Inflammatory macrophage (primary cell): ENCODE results near the gene NTRK2.

ENCODE experiments used
- DNase-seq, 2 donors: peaks; one replicate each; pipeline ENCODE4 v3.0.0-alpha.2; 2020 to 2022
- total RNA-seq, 18 experiments: gene quantifications; one replicate each; lab custom pipeline; 2026; ENCODE audit warnings: mixed read lengths in 6 of 18, inconsistent platforms in 2 of 18; lab: John Stamatoyannopoulos, UW

Gene NTRK2
- total RNA-seq = 0 to 2.8 (median 0.07) reads per million in 18 experiments

DNA sequence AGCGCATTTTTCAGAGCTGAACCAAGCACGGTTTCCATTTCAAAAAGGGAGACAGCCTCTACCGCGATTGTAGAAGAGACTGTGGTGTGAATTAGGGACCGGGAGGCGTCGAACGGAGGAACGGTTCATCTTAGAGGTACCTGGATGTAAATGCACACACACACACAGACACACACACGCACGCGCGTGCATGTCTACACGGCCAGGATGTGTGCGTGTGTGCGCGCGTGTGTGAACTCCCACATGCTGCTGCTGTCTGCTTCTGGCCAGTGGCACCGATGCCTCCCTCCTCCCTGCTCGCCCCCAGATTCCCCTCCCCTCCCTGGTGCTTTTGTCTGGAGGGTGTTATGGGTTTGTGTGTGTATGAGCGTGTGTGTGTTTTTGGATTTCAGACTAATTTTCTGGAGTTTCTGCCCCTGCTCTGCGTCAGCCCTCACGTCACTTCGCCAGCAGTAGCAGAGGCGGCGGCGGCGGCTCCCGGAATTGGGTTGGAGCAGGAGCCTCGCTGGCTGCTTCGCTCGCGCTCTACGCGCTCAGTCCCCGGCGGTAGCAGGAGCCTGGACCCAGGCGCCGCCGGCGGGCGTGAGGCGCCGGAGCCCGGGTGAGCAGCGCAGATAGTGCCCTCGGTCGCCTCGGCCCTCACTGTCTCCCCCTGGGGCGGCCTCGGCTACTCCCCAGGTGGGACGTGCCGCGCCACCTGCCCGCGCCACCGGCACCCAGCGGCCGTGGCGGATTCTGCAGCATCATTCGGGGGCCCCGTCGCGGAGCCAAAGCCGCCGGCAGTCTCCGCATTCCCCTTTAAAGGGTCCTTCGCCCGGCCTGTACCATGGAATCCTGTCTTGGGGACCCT lies at the start of gene NTRK2:
TSS of gene NTRK2 (plus strand) at position 442 of the 850 bp plus-strand sequence. CDS start 1,020 bp downstream, outside the sequence.
- no peak for DNase-seq

DNA sequence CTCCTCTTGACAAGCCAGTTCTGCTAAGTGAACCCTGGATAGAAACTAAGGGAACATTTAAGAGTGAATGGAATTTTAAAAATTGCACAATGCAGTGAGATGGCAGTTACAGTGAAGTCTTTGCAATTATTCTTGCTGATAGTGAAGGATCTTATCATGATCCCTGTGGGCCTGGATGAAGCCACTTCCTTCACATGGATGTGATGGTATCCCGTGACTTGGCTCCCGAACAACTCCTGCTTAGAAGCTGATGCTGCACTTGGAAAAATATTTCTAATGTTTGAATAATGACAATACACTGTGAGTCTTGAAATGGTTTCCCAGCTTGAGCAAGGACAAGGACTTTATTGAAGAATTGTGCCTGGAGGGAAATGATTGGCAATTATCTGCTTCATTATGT lies 49.2 kb upstream of the NTRK2 start:
- DNase-seq = no peak

DNA sequence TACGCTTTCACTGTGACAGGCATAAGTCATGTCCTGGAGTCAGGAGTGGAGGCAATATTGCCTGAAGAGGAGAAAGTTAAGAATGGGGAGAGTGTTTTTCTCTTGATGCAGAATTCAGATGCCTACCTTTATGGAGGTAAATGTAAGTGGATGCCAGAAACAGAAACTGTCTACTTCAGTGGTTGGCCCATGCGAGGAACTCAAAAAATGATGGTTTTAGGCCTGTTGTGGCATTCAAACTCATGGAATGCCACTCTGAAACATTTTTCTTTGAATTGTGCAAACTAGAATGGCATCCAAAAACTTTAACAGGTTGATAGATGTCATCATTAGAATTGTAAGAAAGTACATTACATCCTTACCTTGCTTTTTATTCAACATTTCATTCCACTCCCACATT lies 47.7 kb upstream of the NTRK2 start:
- DNase-seq = no peak

DNA sequence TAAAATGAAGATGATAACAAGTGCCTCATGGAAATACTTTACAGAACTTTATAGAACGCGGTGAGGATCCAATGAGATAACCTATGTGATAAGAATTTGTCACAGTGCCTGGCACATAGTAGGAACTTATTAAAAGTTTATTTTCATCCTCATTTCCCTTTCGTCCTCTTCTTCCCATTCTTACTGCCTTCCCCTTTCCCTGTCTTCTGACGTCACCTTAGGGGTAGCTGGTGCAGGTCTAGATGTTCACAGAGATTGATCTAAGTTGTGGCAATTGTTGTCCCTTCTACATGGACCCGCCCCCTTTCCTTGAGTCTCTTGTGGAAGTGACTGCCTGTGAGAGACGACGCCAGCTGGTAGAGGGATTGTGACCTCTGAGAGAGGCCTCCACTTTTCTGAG lies 46.5 kb upstream of the NTRK2 start:
- DNase-seq = no peak

DNA sequence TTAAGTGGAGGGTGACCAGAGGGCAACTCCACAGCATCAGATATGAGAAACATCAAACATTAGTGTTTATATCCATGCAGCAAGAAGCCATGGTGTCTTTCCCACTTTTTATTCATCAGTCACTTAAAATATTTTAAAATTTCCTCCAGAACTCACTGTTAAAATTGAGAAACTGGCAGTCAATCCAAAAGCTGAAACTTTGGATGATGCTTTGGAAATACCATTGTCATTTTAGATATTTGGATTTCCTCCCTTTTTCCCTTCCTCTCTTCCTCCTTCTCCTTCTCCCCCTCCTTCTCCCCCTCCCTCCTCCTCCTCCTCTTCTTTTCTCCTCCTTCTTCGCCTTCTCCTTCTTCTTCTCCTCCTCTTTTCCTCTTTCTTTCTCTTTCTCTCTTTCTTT lies 33.1 kb upstream of the NTRK2 start:
- no peak for DNase-seq

DNA sequence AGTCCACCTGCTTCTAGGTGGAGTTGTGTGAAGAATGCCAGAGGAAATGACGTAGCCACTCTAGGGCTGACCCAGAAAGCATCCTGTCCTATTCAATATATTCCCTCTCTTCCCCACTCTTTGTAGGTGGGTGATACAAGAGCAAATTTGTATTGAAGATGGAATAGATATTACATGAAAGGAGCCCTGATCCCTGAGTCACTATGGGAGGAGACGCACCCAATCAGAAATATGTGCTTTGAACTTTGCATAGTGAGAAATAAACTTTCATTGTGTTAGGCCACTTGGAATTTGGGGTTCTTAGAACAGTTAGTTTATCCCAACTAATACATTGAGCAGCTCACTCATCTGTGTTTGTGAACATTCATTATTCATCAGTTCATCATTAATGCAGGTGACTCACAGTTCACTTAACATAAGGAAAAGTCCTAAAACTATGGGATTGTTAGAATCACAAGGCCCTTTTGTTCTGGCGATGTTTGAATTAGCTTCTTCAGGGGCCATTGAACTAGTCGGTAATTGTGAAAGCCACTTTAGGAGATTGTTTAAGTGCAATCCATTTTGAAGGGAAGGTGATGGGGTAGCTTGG lies 26.9 kb upstream of the NTRK2 start:
- DNase-seq = no peak

DNA sequence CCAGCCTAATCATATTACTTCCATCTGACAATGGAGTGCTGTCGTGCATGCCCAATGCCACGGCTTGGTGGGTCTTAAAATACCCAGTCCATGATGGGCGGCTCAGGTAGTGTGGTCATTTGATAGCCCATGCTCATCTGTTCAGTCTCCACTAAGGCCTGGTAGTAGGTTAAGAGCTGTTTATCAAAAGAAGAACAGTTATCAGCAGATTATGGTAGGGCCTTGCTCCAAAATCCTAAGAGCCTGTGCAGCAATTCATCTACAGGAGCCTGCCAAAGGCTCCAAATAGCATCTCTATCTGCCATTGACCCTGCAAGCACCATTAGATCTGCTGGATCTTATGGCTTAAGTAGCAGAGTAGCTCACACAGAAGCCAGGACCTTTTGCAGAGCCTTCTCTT lies 21.8 kb upstream of the NTRK2 start:
- no peak for DNase-seq

DNA sequence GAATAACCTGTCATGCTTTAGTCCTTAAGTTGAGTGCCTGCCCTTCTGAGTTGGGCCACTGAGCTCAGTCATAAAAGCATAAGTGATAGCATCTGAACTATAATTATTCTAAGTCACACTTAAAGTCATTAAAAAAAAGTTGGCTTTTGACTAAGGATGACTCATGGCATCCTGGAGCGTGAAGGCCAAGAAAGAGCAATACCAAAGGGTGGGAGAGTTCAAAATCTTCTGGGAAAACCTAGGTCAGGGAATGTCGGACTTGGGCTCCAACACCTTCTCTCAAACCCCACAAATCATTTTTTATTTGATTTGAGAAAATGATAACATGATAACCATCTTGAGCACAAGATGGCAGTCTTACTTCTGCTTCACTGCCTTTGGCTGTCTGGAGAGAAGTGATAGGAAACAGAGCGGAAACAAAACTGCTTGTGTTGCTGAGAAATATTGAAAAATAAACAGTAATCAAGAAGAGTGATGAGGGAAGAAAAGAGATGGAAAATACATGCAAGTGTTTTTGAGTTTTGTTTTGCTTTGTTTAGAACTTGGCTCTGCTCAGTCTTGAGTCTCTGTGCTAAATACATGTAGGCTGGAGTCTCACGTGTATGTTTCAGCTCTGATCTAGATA lies 16.9 kb upstream of the NTRK2 start:
- no peak for DNase-seq

DNA sequence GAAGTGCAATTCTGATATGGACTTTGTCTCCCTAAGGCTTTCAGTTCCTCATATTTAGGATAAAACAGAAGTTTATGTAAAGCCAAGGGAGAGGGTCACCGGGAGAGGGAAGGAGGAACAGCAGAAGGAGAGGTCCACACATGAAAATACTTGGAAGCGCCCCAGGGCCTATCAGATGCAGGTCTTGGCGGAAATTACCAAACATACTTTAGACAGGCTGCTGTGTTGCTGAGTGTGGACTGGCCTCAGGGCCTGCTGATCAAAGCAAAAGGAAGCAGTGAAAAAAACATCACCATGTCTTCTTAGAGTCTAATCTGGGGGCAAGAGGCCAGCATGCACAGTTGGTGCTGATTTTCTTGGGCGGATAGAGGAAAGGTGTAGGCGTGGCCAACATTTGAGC lies 14.1 kb upstream of the NTRK2 start:
- DNase-seq = no peak

DNA sequence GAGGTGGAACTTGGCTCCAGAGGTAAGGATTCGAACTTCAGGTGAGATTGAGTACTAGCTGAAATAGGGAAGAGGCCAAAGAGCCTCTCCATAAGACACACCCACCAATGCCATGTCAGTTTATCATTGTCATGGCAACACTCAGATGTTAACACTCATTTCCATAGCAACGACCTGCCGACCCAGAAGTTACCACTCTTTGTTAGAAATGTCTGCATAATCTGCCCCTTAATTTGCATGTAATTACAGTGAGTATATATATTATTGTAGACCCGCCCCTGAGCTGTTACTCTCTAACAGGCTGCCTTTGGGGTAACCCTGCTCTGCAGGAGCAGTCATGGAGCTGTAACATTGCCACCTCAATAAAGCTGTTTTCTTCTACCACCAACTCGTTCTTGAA lies 10.2 kb upstream of the NTRK2 start:
- no peak for DNase-seq

DNA sequence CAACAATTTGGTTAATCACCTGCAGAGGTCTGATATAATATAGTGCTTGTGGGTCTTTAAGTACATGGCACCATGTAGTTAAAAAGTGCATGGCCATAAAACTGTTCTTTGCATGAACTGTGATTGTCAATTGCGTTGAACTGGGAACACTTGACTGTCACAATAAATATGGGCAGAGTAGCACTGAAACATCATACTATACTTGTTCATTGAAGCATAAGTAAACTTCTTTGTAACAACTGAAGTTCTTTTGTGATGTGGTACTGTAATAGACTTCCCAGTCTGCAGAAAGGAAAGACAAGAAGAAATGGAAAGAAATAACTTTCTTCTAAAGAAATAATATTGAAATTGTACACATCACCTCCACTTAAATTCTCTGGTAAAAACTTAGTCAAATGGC lies 9.8 kb upstream of the NTRK2 start:
- DNase-seq = no peak

DNA sequence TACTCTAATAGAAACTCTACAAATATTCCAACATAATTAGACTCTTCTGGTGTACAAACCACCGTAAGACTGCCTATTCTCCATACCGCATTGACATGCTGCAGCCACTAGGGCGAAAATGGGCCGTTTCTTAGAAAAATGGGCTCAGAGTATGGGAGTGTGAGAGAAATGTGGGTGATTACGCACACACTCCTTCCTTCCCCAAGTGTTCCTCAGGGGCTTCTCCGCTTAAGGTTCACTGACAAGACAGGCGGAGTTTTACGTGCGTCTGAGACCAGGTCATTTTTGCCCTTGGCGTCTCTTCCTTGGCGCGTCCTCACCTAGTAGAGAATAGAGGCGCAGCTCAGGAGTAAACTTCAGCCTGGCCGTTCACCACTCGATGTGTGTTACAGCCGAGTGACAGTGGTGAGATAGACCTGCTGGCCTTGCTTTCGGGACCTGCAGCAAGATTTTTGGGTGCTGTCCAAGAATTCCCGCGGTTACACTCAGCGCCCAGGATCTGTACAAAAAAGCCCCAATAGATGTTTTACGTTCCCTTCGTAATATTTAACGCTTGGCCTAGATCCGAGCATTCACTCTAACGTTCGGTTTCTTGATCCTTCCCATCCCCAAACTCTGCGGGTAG lies 1.8 kb upstream of the NTRK2 start:
- no peak for DNase-seq

DNA sequence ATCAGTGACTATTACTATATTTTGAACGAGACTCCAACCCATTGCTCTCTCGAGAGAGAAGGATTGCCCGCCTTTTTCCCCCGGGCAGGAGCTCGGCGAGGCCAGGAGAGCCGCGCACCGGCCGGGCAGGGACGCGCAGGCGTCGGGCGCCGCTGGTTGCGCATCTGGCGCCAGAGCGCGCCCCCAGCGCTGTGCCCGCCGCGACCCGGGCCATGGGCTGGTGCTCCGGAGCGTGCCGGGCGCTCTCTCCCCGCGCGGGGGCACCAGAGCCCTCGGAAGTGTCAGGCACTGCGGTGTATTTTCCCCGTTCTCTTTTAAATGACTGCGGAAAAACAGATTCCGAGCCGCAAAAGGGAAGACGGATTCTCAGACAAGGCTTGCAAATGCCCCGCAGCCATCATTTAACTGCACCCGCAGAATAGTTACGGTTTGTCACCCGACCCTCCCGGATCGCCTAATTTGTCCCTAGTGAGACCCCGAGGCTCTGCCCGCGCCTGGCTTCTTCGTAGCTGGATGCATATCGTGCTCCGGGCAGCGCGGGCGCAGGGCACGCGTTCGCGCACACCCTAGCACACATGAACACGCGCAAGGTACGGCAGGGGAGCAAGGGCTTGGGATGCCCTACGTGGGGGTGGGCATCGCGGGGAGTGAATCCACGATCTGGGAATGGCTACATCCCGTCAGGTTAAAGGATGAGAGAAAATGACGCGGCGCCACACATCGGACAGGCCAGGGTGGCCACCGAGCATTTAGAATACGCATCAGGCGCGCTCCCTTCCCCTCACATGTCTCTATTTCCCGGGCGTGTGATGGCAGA lies 1.1 kb upstream of the NTRK2 start:
- peak; percentile 17 to 18 for DNase-seq

DNA sequence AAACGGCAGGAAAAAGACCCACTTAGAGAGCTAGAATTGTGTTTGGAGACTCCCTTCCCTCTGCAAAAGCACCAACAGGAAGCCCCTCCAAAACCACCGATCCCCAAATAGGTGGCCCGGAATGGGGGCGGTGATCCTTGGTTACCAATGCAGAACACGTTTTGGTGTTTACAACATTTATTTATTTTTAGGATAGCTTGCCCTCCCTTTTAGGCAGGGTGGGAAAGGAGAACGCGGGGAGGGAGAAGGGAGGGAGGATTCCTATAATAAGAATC lies 579 bp upstream of the NTRK2 start:
- no peak for DNase-seq

DNA sequence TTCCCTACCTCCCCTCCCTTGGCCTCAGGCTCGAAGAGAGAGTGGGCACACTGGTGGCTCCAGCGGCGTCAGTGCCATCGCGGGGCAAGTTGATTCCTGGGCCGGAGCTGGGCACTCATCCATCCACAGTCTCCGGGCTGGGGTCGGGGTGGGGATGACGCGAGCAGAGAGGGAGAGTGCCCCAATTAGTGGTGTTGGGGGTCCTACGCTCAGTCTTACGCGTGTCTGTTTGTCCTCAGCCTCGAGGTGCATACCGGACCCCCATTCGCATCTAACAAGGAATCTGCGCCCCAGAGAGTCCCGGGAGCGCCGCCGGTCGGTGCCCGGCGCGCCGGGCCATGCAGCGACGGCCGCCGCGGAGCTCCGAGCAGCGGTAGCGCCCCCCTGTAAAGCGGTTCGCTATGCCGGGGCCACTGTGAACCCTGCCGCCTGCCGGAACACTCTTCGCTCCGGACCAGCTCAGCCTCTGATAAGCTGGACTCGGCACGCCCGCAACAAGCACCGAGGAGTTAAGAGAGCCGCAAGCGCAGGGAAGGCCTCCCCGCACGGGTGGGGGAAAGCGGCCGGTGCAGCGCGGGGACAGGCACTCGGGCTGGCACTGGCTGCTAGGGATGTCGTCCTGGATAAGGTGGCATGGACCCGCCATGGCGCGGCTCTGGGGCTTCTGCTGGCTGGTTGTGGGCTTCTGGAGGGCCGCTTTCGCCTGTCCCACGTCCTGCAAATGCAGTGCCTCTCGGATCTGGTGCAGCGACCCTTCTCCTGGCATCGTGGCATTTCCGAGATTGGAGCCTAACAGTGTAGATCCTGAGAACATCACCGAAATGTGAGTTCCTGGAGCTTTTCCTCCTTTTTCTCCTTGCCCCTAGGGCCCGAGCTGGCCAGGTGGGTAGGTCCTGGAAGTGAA lies 861 bp downstream of the NTRK2 start:
- no peak for DNase-seq

DNA sequence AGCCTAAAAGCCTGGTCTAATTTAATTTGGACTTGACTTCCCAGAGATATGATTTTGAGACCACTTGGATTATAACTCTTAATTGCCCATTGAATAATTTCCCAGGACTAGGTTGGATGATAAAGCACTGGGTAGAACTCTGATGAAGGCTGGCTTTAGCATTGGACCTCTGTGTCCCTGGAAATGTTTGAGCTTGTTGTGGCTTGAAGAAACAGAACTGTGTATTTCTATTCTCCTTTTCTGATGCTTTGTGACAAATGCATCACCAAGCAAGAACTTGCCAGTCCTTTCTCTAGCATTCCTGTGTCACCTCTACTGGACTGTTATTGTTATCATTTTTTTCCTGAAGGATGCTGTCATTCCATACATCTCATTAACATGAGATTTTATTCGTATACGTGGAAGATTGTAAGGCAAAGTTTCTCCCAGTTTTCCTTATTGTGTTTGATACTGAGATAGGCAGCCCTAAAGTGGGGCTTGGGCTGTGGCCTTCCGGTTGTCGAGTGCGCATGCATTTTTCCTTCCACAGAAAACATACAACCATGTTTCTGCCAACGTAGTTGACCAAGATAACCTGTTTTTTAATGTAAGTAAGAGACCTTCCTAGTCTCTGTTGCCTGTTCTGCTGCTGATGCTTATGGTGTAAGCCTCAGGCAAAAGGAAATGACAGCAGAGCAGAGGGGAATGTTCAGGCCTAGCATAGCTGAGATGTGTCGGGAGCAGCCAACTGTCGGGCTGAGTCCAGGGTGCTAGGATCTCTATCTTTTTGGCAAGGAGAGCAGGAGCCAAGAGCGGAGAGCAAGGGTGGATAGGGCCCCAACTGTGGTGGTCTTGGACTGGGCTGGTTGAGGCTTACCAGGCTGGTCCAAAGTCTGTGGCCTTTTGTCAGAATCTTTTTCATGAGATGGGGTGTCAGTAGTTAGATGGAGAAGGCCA lies 2.3 kb downstream of the NTRK2 start:
- DNase-seq = no peak

DNA sequence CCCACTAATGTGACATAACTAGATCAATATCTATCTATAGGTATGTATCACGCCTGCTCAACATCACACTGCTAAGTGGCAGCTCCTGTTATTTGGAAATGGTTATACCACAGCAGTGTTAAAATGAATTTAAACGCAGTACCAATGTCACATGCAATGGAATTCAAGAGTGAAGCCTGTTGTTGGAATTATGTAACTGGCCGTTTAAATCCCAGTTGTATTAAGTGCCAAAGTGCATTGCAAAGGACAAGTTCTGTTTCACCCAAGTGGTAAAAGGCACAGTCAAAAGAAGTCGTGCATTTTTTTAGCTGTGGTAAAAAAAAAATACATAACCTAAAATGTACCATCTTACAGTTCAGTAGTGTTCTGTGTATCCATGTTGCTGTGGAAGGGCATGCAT lies 4.3 kb downstream of the NTRK2 start:
- DNase-seq = no peak

DNA sequence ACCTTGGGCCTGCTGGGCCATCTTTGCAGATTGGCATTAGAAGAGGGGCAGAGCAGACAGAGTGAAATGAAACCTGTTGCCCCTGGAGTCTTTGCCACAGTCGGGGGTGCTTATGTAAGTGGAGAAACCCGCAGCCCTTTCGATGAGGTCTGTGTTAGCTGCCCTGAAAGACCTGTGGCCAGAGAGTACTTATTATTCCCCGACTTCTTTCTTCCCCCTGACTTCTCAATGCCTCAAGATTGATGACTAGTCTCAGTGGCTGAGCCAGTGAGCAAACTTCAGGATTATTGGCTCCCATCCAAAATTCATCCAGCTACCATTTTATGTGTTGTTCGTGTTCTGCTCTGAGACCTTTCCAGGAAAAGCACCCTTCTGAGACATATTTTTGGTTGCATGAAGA lies 7.6 kb downstream of the NTRK2 start:
- DNase-seq = no peak

DNA sequence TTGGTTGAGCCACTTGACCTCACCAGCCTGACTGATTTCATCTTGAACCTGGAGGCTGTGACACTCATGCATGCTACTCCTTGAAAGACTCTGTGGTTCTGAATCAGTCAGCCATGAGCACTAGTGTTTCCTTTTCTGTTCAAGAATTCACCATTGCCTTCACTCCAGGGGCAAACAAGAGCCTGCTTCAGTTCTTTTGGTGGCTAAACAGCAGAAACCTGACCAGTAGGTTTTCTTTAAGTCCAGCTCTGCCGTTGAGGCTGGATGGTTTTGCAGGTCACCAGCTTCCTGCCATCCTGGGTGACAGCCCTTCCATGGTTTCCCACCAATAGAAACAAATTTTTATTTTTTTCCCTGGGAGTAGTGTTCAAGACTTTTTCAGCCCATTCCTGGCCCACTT lies 10.0 kb downstream of the NTRK2 start:
- no peak for DNase-seq

DNA sequence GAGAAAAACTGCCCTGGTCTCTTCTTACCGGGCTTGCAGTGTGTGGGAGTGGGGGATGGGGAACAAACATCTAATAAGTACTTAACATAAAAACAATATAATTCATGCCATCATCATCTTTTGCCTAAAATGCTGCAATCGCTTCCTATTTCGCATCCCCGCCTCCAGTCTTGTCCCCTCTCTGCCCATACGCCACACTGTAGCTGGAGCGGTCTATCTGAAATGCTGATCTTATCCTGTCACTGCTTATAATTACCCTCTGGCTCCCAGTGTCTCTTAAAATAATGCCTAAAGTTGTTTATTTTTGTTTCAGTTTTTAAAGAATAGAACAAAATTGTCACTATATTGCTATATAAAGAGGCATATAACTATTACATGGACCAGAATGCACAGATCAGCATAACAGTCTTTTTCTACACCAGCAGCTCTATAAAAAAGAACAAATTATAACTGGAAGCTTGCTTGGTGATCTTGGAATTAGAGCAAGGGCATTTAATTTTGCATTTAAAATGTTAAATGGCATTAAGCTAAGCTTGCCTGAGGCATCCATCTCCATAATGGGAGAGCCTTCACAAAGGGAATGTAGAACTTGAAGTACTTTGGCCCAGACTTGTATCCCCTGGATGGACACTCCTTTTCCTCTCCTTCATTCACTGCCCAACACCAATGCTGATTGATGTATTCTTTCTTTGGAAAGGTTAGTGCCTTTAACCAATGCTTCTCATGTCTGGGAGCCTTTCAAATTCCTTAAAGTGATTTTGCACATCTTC lies 12.2 kb downstream of the NTRK2 start:
- DNase-seq = no peak
